ENCODE data around the gene TXN. TPM values are rescaled to one million over a fixed set of nuclear protein-coding genes. Genes with fewer than 3 reads are reported as not detected.

TXN gene
- total and polyA plus RNA-seq, 7 experiments from 2014 or later = 22.2 to 276 (median 53.0) TPM

- no peak overlapping the region for H3K4me3 Mint-ChIP-seq
- H3K27me3 Mint-ChIP-seq = peaks cover 0 to 38% (median 5%) of the 10 kb centered on the region in 5 donors
- ChIA-PET POLR2A (no interaction called here), CTCF (no interaction called here)
- no peaks in the 10 kb centered on the region for H3K36me3 Mint-ChIP-seq
- no peak for ATAC-seq
- H3K4me1 ChIP-seq (ENCODE audit: control insufficient read depth in 2 of 2, insufficient read depth in 2 of 2, low read length in 2 of 2) = no peaks in the 10 kb centered on the region
- H3K9me3 ChIP-seq (ENCODE audit: control insufficient read depth in 2 of 3, low read length in 3 of 3) = no peaks in the 10 kb centered on the region
- no peaks in the 10 kb centered on the region for H3K36me3 ChIP-seq (ENCODE audit: control insufficient read depth in 2 of 3, insufficient read depth in 3 of 3, low read length in 3 of 3)
- H3K9me3 Mint-ChIP-seq = peaks cover 0 to 1% (median 0%) of the 10 kb centered on the region in 11 donors
- H3K27ac Mint-ChIP-seq = no peak overlapping the region
- intact Hi-C loops (cut with micrococcal nuclease) = no loop called here
- H3K4me1 Mint-ChIP-seq = no peaks in the 10 kb centered on the region
- no peak for DNase-seq
- no peak overlapping the region for H3K27ac ChIP-seq (ENCODE audit: low read depth, low read length)
- no peak overlapping the region for H3K4me3 ChIP-seq (ENCODE audit: low read length)
- no peaks in the 10 kb centered on the region for H3K27me3 ChIP-seq (ENCODE audit: control insufficient read depth in 2 of 2, insufficient read depth in 2 of 2, low read length in 2 of 2)
Observed at GRCh38 chr9:110224583-110224982, 31.7 kb downstream of the TXN start.

GRCh38 chr9:110220809-110221208, 35.5 kb downstream of the TXN start:
- H3K4me3 ChIP-seq (ENCODE audit: low read length) = no peak overlapping the region
- H3K4me1 ChIP-seq (ENCODE audit: control insufficient read depth in 2 of 2, insufficient read depth in 2 of 2, low read length in 2 of 2) = no peaks in the 10 kb centered on the region
- DNase-seq (no peak), ATAC-seq (no peak)
- H3K36me3 ChIP-seq (ENCODE audit: control insufficient read depth in 2 of 3, insufficient read depth in 3 of 3, low read length in 3 of 3) = no peaks in the 10 kb centered on the region
- H3K27me3 ChIP-seq (ENCODE audit: control insufficient read depth in 2 of 2, insufficient read depth in 2 of 2, low read length in 2 of 2) = no peaks in the 10 kb centered on the region
- H3K9me3 Mint-ChIP-seq = peaks cover 0 to 1% (median 0%) of the 10 kb centered on the region in 11 donors
- peaks cover 0 to 52% (median 5%) of the 10 kb centered on the region in 5 donors for H3K27me3 Mint-ChIP-seq
- H3K36me3 Mint-ChIP-seq = no peaks in the 10 kb centered on the region
- ChIA-PET CTCF (no interaction called here), POLR2A (no interaction called here)
- H3K27ac Mint-ChIP-seq = no peak overlapping the region
- peaks cover 0 to 2% (median 0%) of the 10 kb centered on the region in 7 donors for H3K4me1 Mint-ChIP-seq
- H3K4me3 Mint-ChIP-seq = no peak overlapping the region
- H3K9me3 ChIP-seq (ENCODE audit: control insufficient read depth in 2 of 3, low read length in 3 of 3) = no peaks in the 10 kb centered on the region
- no peak overlapping the region for H3K27ac ChIP-seq (ENCODE audit: low read depth, low read length)
- intact Hi-C loops (cut with micrococcal nuclease) = no loop called here

GRCh38 chr9:110217656-110218099, 38.6 kb downstream of the TXN start:
- no peak overlapping the region for H3K27ac ChIP-seq (ENCODE audit: low read depth, low read length)
- no peaks in the 10 kb centered on the region for H3K36me3 ChIP-seq (ENCODE audit: control insufficient read depth in 2 of 3, insufficient read depth in 3 of 3, low read length in 3 of 3)
- DNase-seq (peak in 4 of 9 donors; percentile 17 to 39 (median 25)), ATAC-seq (no peak)
- no peaks in the 10 kb centered on the region for H3K27me3 ChIP-seq (ENCODE audit: control insufficient read depth in 2 of 2, insufficient read depth in 2 of 2, low read length in 2 of 2)
- Mint-ChIP-seq H3K36me3 (no peaks in the 10 kb centered on the region), H3K9me3 (peaks cover 0 to 2% (median 0%) of the 10 kb centered on the region in 11 donors), H3K4me1 (peaks cover 0 to 9% (median 0%) of the 10 kb centered on the region in 7 donors), H3K27ac (no peak overlapping the region), H3K27me3 (peaks cover 0 to 51% (median 5%) of the 10 kb centered on the region in 5 donors), H3K4me3 (no peak overlapping the region)
- ChIA-PET CTCF (interaction anchor here (0.6 to 1.1 kb wide), 2 partner anchors 34 to 338 kb away, joined by 4 to 6 read pairs; no protein-coding TSS in a partner anchor), POLR2A (interaction anchor here (0.6 kb wide), 1 partner anchor 306 kb away, joined by 3 read pairs; no protein-coding TSS in a partner anchor)
- H3K4me1 ChIP-seq (ENCODE audit: control insufficient read depth in 2 of 2, insufficient read depth in 2 of 2, low read length in 2 of 2) = no peaks in the 10 kb centered on the region
- intact Hi-C loops (cut with micrococcal nuclease) = loop anchor here (1.0 to 10.0 kb wide), 5 partner anchors 34 to 643 kb away; no protein-coding TSS in a partner anchor
- H3K9me3 ChIP-seq (ENCODE audit: control insufficient read depth in 2 of 3, low read length in 3 of 3) = no peaks in the 10 kb centered on the region
- no peak overlapping the region for H3K4me3 ChIP-seq (ENCODE audit: low read length)

- DNase-seq (no peak), ATAC-seq (no peak)
- Mint-ChIP-seq H3K27ac (no peak overlapping the region), H3K36me3 (no peaks in the 10 kb centered on the region), H3K27me3 (peaks cover 0 to 41% (median 0%) of the 10 kb centered on the region in 5 donors), H3K9me3 (peaks cover 0 to 7% (median 2%) of the 10 kb centered on the region in 11 donors), H3K4me1 (peaks cover 0 to 9% (median 0%) of the 10 kb centered on the region in 7 donors), H3K4me3 (no peak overlapping the region)
- POLR2A ChIA-PET = no interaction called here
- no peaks in the 10 kb centered on the region for H3K27me3 ChIP-seq (ENCODE audit: control insufficient read depth in 2 of 2, insufficient read depth in 2 of 2, low read length in 2 of 2)
- H3K4me1 ChIP-seq (ENCODE audit: control insufficient read depth in 2 of 2, insufficient read depth in 2 of 2, low read length in 2 of 2) = no peaks in the 10 kb centered on the region
- no peaks in the 10 kb centered on the region for H3K9me3 ChIP-seq (ENCODE audit: control insufficient read depth in 2 of 3, low read length in 3 of 3)
- CTCF ChIA-PET = no interaction called here
- intact Hi-C loops (cut with micrococcal nuclease) = loop anchor here in 1 of 2 donors (10.0 kb wide), 1 partner anchor 160 kb away; no protein-coding TSS in a partner anchor
- H3K36me3 ChIP-seq (ENCODE audit: control insufficient read depth in 2 of 3, insufficient read depth in 3 of 3, low read length in 3 of 3) = no peaks in the 10 kb centered on the region
- H3K4me3 ChIP-seq (ENCODE audit: low read length) = no peak overlapping the region
- H3K27ac ChIP-seq (ENCODE audit: low read depth, low read length) = no peak overlapping the region
Observed at GRCh38 chr9:110214586-110215355, 41.5 kb downstream of the TXN start.

GRCh38 chr9:110214090-110214489, 42.2 kb downstream of the TXN start:
- Histone ChIP-seq H3K9me3 (ENCODE audit: control insufficient read depth in 2 of 3, low read length in 3 of 3) (no peaks in the 10 kb centered on the region), H3K27me3 (ENCODE audit: control insufficient read depth in 2 of 2, insufficient read depth in 2 of 2, low read length in 2 of 2) (no peaks in the 10 kb centered on the region), H3K4me1 (ENCODE audit: control insufficient read depth in 2 of 2, insufficient read depth in 2 of 2, low read length in 2 of 2) (no peaks in the 10 kb centered on the region), H3K36me3 (ENCODE audit: control insufficient read depth in 2 of 3, insufficient read depth in 3 of 3, low read length in 3 of 3) (no peaks in the 10 kb centered on the region), H3K4me3 (ENCODE audit: low read length) (no peak overlapping the region), H3K27ac (ENCODE audit: low read depth, low read length) (no peak overlapping the region)
- Mint-ChIP-seq H3K9me3 (peaks cover 0 to 7% (median 2%) of the 10 kb centered on the region in 11 donors), H3K27ac (no peak overlapping the region), H3K4me1 (peaks cover 0 to 9% (median 0%) of the 10 kb centered on the region in 7 donors), H3K27me3 (peaks cover 0 to 39% (median 5%) of the 10 kb centered on the region in 5 donors), H3K36me3 (no peaks in the 10 kb centered on the region), H3K4me3 (no peak overlapping the region)
- ChIA-PET CTCF (no interaction called here), POLR2A (no interaction called here)
- intact Hi-C loops (cut with micrococcal nuclease) = loop anchor here in 1 of 2 donors (10.0 kb wide), 1 partner anchor 159 kb away; no protein-coding TSS in a partner anchor
- DNase-seq (no peak), ATAC-seq (no peak)

- Mint-ChIP-seq H3K9me3 (peaks cover 0 to 7% (median 2%) of the 10 kb centered on the region in 11 donors), H3K27ac (no peak overlapping the region), H3K4me1 (peaks cover 0 to 9% (median 0%) of the 10 kb centered on the region in 7 donors), H3K36me3 (no peaks in the 10 kb centered on the region), H3K27me3 (peaks cover 0 to 35% (median 7%) of the 10 kb centered on the region in 5 donors), H3K4me3 (no peak overlapping the region)
- DNase-seq (no peak), ATAC-seq (no peak)
- Histone ChIP-seq H3K27ac (ENCODE audit: low read depth, low read length) (no peak overlapping the region), H3K4me1 (ENCODE audit: control insufficient read depth in 2 of 2, insufficient read depth in 2 of 2, low read length in 2 of 2) (no peaks in the 10 kb centered on the region), H3K36me3 (ENCODE audit: control insufficient read depth in 2 of 3, insufficient read depth in 3 of 3, low read length in 3 of 3) (no peaks in the 10 kb centered on the region), H3K27me3 (ENCODE audit: control insufficient read depth in 2 of 2, insufficient read depth in 2 of 2, low read length in 2 of 2) (no peaks in the 10 kb centered on the region), H3K9me3 (ENCODE audit: control insufficient read depth in 2 of 3, low read length in 3 of 3) (no peaks in the 10 kb centered on the region), H3K4me3 (ENCODE audit: low read length) (no peak overlapping the region)
- intact Hi-C loops (cut with micrococcal nuclease) = loop anchor here in 1 of 2 donors (10.0 kb wide), 1 partner anchor 159 kb away; no protein-coding TSS in a partner anchor
- CTCF ChIA-PET = interaction anchor here (0.7 kb wide), 1 partner anchor 427 kb away, joined by 3 read pairs; no protein-coding TSS in a partner anchor
- POLR2A ChIA-PET = no interaction called here
Observed at GRCh38 chr9:110213413-110214044, 42.8 kb downstream of the TXN start.
